NCI-H774 (cell line): ENCODE data around the gene ANO9.
"Not testable (repeated sequence)": the region's sequence is repeated elsewhere in the genome, so short reads cannot be mapped to it uniquely, and the experiment has no call there.

Experiments used
- DNase-seq: peaks from one replicate; lab custom pipeline; 2025; lab: John Stamatoyannopoulos, UW

The ANO9 gene

GRCh38 chr11:403021-403760 is 38.6 kb downstream of the ANO9 start:
- DNase-seq: no peak

- not testable (repeated sequence) for DNase-seq
These were observed 40.6 kb downstream of the ANO9 start for GRCh38 chr11:401196-401595.

- no peak for DNase-seq
These were observed 41.5 kb downstream of the ANO9 start for GRCh38 chr11:400241-400689.

- DNase-seq: no peak
These were observed 42.0 kb downstream of the ANO9 start for GRCh38 chr11:399731-400211.

- no peak for DNase-seq
These were observed 43.0 kb downstream of the ANO9 start for GRCh38 chr11:398826-399225.

GRCh38 chr11:396948-397548 is 44.8 kb downstream of the ANO9 start:
- DNase-seq: no peak

- no peak for DNase-seq
These were observed 45.3 kb downstream of the ANO9 start for GRCh38 chr11:396511-396947.

GRCh38 chr11:395866-396265 is 45.9 kb downstream of the ANO9 start:
- no peak for DNase-seq

- DNase-seq: no peak
These were observed 46.8 kb downstream of the ANO9 start for GRCh38 chr11:394858-395655.

- DNase-seq: peak; percentile 42
These were observed 47.6 kb downstream of the ANO9 start, which contains the start of gene PKP3 for GRCh38 chr11:394034-394857. TSS of gene PKP3 (plus strand) at chr11:394209. CDS start at chr11:394293, 84 bp downstream.

- no peak for DNase-seq
These were observed 48.4 kb downstream of the ANO9 start for GRCh38 chr11:393219-394033.

- no peak for DNase-seq
These were observed 49.6 kb downstream of the ANO9 start for GRCh38 chr11:392102-392777.

- DNase-seq: no peak
These were observed 50.4 kb downstream of the ANO9 start for GRCh38 chr11:391117-392017.

- DNase-seq: peak; percentile 16
These were observed 51.6 kb downstream of the ANO9 start for GRCh38 chr11:390175-390574.

- not testable (repeated sequence) for DNase-seq
These were observed 52.4 kb downstream of the ANO9 start for GRCh38 chr11:389369-389768.

- DNase-seq: no peak
These were observed 54.5 kb downstream of the ANO9 start for GRCh38 chr11:387193-387793.

GRCh38 chr11:386483-386882 is 55.3 kb downstream of the ANO9 start:
- DNase-seq: no peak

GRCh38 chr11:385594-386351 is 56.0 kb downstream of the ANO9 start:
- DNase-seq: no peak
